HEK293T (cell line): Measurements from ENCODE around the gene CXCL5.
A peak's percentile ranks its signal among the peaks of the same experiment; 100 is the strongest.
"Not testable (repeated sequence)": the region's sequence is repeated elsewhere in the genome, so short reads cannot be mapped to it uniquely, and the experiment has no call there.

ENCODE experiments used
- CTCF ChIA-PET: fragments of 350-600 bp; formaldehyde crosslinking; extraction: SDS; loops from one replicate; lab custom pipeline; 2021; ENCODE audit warnings: antibody characterized with exemption, inconsistent platforms; lab: Yijun Ruan, JAX
- POLR2A ChIA-PET: fragments of 350-600 bp; formaldehyde crosslinking; extraction: SDS; loops from one replicate; lab custom pipeline; 2020; ENCODE audit warnings: antibody characterized with exemption, inconsistent platforms; lab: Yijun Ruan, JAX
- DNase-seq: peaks from one replicate; pipeline ENCODE4 v3.0.0; 2012; ENCODE audit warnings: mixed read lengths; ENCODE audit errors: extremely low spot score
- ARNT ChIP-seq: fragments of 450-650 bp; IDR thresholded peaks from 2 replicates; pipeline ENCODE4 v1.6.1; 2017; ENCODE audit warnings: mild to moderate bottlenecking
- BHLHE40 ChIP-seq: fragments of 450-650 bp; IDR thresholded peaks from 2 replicates; pipeline ENCODE4 v1.6.1; 2016; ENCODE audit warnings: mild to moderate bottlenecking, moderate library complexity, borderline replicate concordance
- CTBP1 ChIP-seq: fragments of 450-650 bp; IDR thresholded peaks from 2 replicates; pipeline ENCODE4 v1.6.1; 2016; ENCODE audit warnings: borderline replicate concordance
- ELF4 ChIP-seq: fragments of 450-650 bp; IDR thresholded peaks from 2 replicates; pipeline ENCODE4 v1.6.1; 2017; ENCODE audit warnings: antibody characterized with exemption
- FOXA1 ChIP-seq: fragments of 450-650 bp; IDR thresholded peaks from 2 replicates; pipeline ENCODE4 v1.6.1; 2016; ENCODE audit warnings: mild to moderate bottlenecking
- FOXK2 ChIP-seq: fragments of 450-650 bp; IDR thresholded peaks from 2 replicates; pipeline ENCODE4 v1.6.1; 2016; ENCODE audit warnings: mild to moderate bottlenecking
- FOXM1 ChIP-seq: fragments of 450-650 bp; IDR thresholded peaks from 2 replicates; pipeline ENCODE4 v1.6.1; 2017; ENCODE audit warnings: mild to moderate bottlenecking, borderline replicate concordance
- HDGF ChIP-seq: fragments of 450-650 bp; IDR thresholded peaks from 2 replicates; pipeline ENCODE4 v1.6.1; 2017; ENCODE audit warnings: antibody characterized with exemption, borderline replicate concordance
- L3MBTL2 ChIP-seq: fragments of 450-650 bp; conservative IDR thresholded peaks from 2 replicates; pipeline ENCODE4 v1.6.1; 2016; ENCODE audit warnings: mild to moderate bottlenecking
- LEF1 ChIP-seq: fragments of 450-650 bp; IDR thresholded peaks from 2 replicates; pipeline ENCODE4 v1.6.1; 2017; ENCODE audit warnings: mild to moderate bottlenecking, borderline replicate concordance
- NFRKB ChIP-seq: fragments of 450-650 bp; IDR thresholded peaks from 2 replicates; pipeline ENCODE4 v1.6.1; 2016; ENCODE audit warnings: mild to moderate bottlenecking, moderate library complexity
- PKNOX1 ChIP-seq: fragments of 450-650 bp; IDR thresholded peaks from 2 replicates; pipeline ENCODE4 v1.6.1; 2016
- SP1 ChIP-seq: fragments of 450-650 bp; IDR thresholded peaks from 2 replicates; pipeline ENCODE4 v1.6.1; 2017
- SUZ12 ChIP-seq: fragments of 450-650 bp; IDR thresholded peaks from 2 replicates; pipeline ENCODE4 v1.6.1; 2016; ENCODE audit warnings: mild to moderate bottlenecking
- TARDBP ChIP-seq: fragments of 450-650 bp; IDR thresholded peaks from 2 replicates; pipeline ENCODE4 v1.6.1; 2016
- ZNF384 ChIP-seq: fragments of 450-650 bp; IDR thresholded peaks from 2 replicates; pipeline ENCODE4 v1.6.1; 2016

Gene CXCL5

GRCh38 chr4:73970011-73970410, 28.5 kb downstream of the CXCL5 start:
- no peak for DNase-seq
- POLR2A ChIA-PET, result no interaction called here
- no peak for TF ChIP-seq FOXA1
- CTCF ChIA-PET, result no interaction called here

GRCh38 chr4:73967866-73968265, 30.6 kb downstream of the CXCL5 start:
- ChIA-PET POLR2A (no interaction called here), CTCF (no interaction called here)
- no peak for TF ChIP-seq LEF1
- DNase-seq, result no peak

GRCh38 chr4:73964862-73965611, 33.4 kb downstream of the CXCL5 start:
- TF ChIP-seq FOXA1 (no peak), SUZ12 (no peak), ARNT (no peak), ELF4 (no peak), CTBP1 (no peak), FOXM1 (no peak), TARDBP (no peak), PKNOX1 (no peak), LEF1 (no peak), NFRKB (no peak), L3MBTL2 (no peak), SP1 (no peak), ZNF384 (no peak), BHLHE40 (no peak), HDGF (no peak), FOXK2 (no peak)
- peak; percentile 45 for DNase-seq
- CTCF ChIA-PET, result interaction anchor here (0.6 to 1.5 kb wide), 4 partner anchors 11 to 444 kb away, joined by 3 to 4 read pairs (median 3); no protein-coding TSS in a partner anchor
- POLR2A ChIA-PET, result interaction anchor here (0.6 kb wide), 1 partner anchor 237 kb away, joined by 3 read pairs; no protein-coding TSS in a partner anchor

GRCh38 chr4:73962724-73963123, 35.8 kb downstream of the CXCL5 start:
- POLR2A ChIA-PET, result no interaction called here
- CTCF ChIA-PET, result no interaction called here
- TF ChIP-seq ARNT (no peak), ELF4 (no peak), L3MBTL2 (no peak), BHLHE40 (no peak), TARDBP (no peak)
- no peak for DNase-seq

GRCh38 chr4:73959041-73959440, 39.4 kb downstream of the CXCL5 start:
- CTCF ChIA-PET, POLR2A ChIA-PET, DNase-seq: not testable (repeated sequence)

GRCh38 chr4:73952352-73952751, 46.1 kb downstream of the CXCL5 start:
- DNase-seq, result no peak
- no peak for TF ChIP-seq NFRKB
- no peak for TF ChIP-seq PKNOX1
- TF ChIP-seq L3MBTL2, result no peak
- ChIA-PET POLR2A (no interaction called here), CTCF (no interaction called here)

GRCh38 chr4:73950376-73950920, 48.0 kb downstream of the CXCL5 start:
- DNase-seq, POLR2A ChIA-PET, CTCF ChIA-PET: not testable (repeated sequence)

- ChIA-PET POLR2A (no interaction called here), CTCF (no interaction called here)
- DNase-seq, result no peak
- TF ChIP-seq SUZ12 (no peak), ZNF384 (no peak), FOXA1 (no peak), BHLHE40 (no peak), L3MBTL2 (no peak), ARNT (no peak), CTBP1 (no peak), SP1 (no peak), FOXM1 (no peak)
Observed at GRCh38 chr4:73948990-73949706, 49.3 kb downstream of the CXCL5 start.
